SK-N-MC (cell line): ENCODE data around the gene NOS1AP.

Experiments used
- EZH2 ChIP-seq: fragments of 200-600 bp; sonication (generic); IDR thresholded peaks from one replicate; pipeline ENCODE4 v1.6.1; 2017; ENCODE audit warnings: antibody characterized with exemption
- FOXP2 ChIP-seq: optimal IDR thresholded peaks from 2 replicates; pipeline ENCODE3; 2011; ENCODE audit warnings: mild to moderate bottlenecking, moderate library complexity; ENCODE audit not compliant: insufficient read depth; ENCODE audit errors: extremely low read length, control extremely low read depth
- POLR2AphosphoS5 ChIP-seq: IDR thresholded peaks from 2 replicates; pipeline ENCODE4 v1.6.1; 2012; ENCODE audit warnings: mild to moderate bottlenecking, low read depth, low read length, borderline replicate concordance

DNA sequence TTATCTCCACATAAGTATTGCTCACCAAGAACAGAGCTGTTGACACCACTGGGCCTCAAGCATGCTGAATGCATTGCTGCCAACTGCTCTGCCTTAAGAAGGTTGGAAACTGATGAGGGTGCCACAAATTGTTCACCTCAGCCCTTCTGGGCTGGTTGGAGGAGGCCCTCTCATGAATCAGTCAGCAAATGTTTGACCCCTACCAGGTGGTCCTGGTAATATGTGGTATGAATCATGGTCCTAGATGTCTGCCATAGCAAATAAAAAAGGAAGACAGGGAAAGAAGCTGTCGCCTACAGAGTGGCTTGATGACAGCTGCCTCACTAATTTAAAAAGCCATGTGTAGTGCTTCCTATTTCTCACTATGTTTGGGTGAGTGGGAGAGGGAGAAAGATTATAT, 295.0 kb downstream of the NOS1AP start:
- TF ChIP-seq POLR2AphosphoS5 (no peak), FOXP2 (no peak), EZH2 (no peak)
